H1 (cell line): ENCODE data around the gene TPD52L2. TPM values are rescaled to one million over a fixed set of nuclear protein-coding genes. Genes with fewer than 3 reads are reported as not detected.
A peak's percentile ranks its signal among the peaks of the same experiment; 100 is the strongest.

Experiments used
- ASH2L ChIP-seq: fragments of 200-600, 300-600 bp; sonication (generic); IDR thresholded peaks from one replicate; pipeline ENCODE4 v1.7.1; 2017; ENCODE audit warnings: low read length
- BCL11A ChIP-seq, 2 experiments: IDR thresholded peaks; one replicate each; pipeline ENCODE4 v1.6.1; 2011; ENCODE audit warnings: low read depth in 2 of 2, low read length in 2 of 2, mild to moderate bottlenecking in 2 of 2
- CHD1 ChIP-seq: IDR thresholded peaks from 2 replicates; pipeline ENCODE4 v1.6.1; 2012; ENCODE audit warnings: low read depth, low read length, improper control_type of control experiment
- EGR1 ChIP-seq: IDR thresholded peaks from 2 replicates; pipeline ENCODE4 v1.6.1; 2011; ENCODE audit warnings: low read depth, low read length, borderline replicate concordance
- JUND ChIP-seq: IDR thresholded peaks from 2 replicates; pipeline ENCODE4 v1.6.1; 2011; ENCODE audit warnings: mild to moderate bottlenecking, improper control_type of control experiment, low read length
- KDM4A ChIP-seq: IDR thresholded peaks from one replicate; pipeline ENCODE4 v1.7.1; 2012; ENCODE audit warnings: low read depth, mild to moderate bottlenecking, moderate library complexity, low read length, inconsistent platforms; ENCODE audit not compliant: severe bottlenecking
- SIRT6 ChIP-seq: IDR thresholded peaks from one replicate; pipeline ENCODE4 v1.7.1; 2012; ENCODE audit warnings: low read length, inconsistent platforms
- SP4 ChIP-seq: IDR thresholded peaks from 2 replicates; pipeline ENCODE4 v1.6.1; 2012; ENCODE audit warnings: low read length, inconsistent platforms
- SRF ChIP-seq: IDR thresholded peaks from 2 replicates; pipeline ENCODE4 v1.6.1; 2011; ENCODE audit warnings: mild to moderate bottlenecking, low read depth, low read length, moderate library complexity
- SUZ12 ChIP-seq: fragments of 200-600 bp; sonication (generic); IDR thresholded peaks from 2 replicates; pipeline ENCODE4 v1.6.1; 2012; ENCODE audit warnings: mild to moderate bottlenecking, inconsistent platforms, low read length, moderate library complexity, mixed read lengths
- polyA plus RNA-seq, 7 experiments: library from polyadenylated mRNA; depleted of rRNA in 3 of 7; stranded (reverse) in 5 of 7; unstranded in 2 of 7; fragments of >200 nt in 5 of 7; fragments of 200-250 nt in 2 of 7; gene quantifications; 1 replicate in 5 of 7; 2 replicates in 1 of 7; 4 replicates in 1 of 7; pipeline versions ENCODE4 v1.2.1 to v1.2.3, GENCODE V29; 2011 to 2013; ENCODE audit warnings: missing spikeins in 2 of 7, mixed read lengths in 2 of 7
- total RNA-seq: library from RNA; stranded (reverse); fragmentation: NEBNext Ultra II Directional; extraction: Animal tissue kit (Norgen Biotek cat#: 25700); gene quantifications from 2 replicates; pipeline ENCODE4 v1.2.1, GENCODE V29; 2021
- TF ChIP-seq, protein P1 (sequence below): fragments of 300-600 bp; sonication (generic); IDR thresholded peaks from 2 replicates; pipeline ENCODE4 v1.7.1; 2012; ENCODE audit warnings: low read length, moderate library complexity, mild to moderate bottlenecking, inconsistent platforms; ENCODE audit not compliant: insufficient replicate concordance
- TF ChIP-seq, protein P2 (sequence below): IDR thresholded peaks from 2 replicates; pipeline ENCODE4 v1.6.1; 2012; ENCODE audit warnings: inconsistent platforms

The TPD52L2 gene
- total and polyA plus RNA-seq, 2 of the 8 experiments (the other 6 are each of a cell fraction or from before 2014, with no cell fraction given), result 77.1 to 80.2 TPM

DNA sequence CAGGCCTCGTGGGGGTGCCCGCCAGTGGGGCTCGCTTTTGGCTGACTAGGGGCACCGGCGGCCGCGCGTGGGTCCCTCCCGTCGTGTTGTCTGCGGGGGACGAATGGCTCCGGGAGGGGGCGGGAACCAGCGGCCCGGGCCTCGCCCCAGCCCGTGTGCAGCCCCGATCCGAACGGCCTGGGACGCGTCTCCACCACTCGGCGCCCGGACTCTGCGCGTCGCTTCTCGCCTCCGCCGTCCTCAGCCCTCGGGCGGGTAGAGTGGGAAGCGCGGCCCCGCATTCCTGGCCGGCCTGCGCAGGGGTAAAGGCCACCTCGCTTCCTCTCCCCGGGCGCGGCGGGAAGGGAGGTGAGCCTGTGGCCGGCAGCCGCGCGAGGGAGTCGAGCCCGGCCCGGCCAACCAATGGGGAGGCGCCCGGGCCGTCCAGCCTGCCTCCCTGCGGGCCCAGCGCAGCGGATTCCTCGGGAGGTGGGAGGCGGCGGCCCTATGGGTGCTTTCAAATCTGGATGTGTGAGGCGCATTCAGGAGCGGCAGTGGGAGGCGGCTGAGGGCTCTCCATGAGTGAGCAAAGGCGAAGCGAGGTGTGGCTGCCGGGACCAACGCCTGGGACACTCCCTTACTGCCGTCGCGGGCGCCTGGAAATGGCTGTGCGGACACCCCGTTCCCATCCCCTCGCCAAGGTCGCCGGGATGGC is 32.9 kb upstream of the TPD52L2 start (continued):
- TF ChIP-seq, protein P1, sequence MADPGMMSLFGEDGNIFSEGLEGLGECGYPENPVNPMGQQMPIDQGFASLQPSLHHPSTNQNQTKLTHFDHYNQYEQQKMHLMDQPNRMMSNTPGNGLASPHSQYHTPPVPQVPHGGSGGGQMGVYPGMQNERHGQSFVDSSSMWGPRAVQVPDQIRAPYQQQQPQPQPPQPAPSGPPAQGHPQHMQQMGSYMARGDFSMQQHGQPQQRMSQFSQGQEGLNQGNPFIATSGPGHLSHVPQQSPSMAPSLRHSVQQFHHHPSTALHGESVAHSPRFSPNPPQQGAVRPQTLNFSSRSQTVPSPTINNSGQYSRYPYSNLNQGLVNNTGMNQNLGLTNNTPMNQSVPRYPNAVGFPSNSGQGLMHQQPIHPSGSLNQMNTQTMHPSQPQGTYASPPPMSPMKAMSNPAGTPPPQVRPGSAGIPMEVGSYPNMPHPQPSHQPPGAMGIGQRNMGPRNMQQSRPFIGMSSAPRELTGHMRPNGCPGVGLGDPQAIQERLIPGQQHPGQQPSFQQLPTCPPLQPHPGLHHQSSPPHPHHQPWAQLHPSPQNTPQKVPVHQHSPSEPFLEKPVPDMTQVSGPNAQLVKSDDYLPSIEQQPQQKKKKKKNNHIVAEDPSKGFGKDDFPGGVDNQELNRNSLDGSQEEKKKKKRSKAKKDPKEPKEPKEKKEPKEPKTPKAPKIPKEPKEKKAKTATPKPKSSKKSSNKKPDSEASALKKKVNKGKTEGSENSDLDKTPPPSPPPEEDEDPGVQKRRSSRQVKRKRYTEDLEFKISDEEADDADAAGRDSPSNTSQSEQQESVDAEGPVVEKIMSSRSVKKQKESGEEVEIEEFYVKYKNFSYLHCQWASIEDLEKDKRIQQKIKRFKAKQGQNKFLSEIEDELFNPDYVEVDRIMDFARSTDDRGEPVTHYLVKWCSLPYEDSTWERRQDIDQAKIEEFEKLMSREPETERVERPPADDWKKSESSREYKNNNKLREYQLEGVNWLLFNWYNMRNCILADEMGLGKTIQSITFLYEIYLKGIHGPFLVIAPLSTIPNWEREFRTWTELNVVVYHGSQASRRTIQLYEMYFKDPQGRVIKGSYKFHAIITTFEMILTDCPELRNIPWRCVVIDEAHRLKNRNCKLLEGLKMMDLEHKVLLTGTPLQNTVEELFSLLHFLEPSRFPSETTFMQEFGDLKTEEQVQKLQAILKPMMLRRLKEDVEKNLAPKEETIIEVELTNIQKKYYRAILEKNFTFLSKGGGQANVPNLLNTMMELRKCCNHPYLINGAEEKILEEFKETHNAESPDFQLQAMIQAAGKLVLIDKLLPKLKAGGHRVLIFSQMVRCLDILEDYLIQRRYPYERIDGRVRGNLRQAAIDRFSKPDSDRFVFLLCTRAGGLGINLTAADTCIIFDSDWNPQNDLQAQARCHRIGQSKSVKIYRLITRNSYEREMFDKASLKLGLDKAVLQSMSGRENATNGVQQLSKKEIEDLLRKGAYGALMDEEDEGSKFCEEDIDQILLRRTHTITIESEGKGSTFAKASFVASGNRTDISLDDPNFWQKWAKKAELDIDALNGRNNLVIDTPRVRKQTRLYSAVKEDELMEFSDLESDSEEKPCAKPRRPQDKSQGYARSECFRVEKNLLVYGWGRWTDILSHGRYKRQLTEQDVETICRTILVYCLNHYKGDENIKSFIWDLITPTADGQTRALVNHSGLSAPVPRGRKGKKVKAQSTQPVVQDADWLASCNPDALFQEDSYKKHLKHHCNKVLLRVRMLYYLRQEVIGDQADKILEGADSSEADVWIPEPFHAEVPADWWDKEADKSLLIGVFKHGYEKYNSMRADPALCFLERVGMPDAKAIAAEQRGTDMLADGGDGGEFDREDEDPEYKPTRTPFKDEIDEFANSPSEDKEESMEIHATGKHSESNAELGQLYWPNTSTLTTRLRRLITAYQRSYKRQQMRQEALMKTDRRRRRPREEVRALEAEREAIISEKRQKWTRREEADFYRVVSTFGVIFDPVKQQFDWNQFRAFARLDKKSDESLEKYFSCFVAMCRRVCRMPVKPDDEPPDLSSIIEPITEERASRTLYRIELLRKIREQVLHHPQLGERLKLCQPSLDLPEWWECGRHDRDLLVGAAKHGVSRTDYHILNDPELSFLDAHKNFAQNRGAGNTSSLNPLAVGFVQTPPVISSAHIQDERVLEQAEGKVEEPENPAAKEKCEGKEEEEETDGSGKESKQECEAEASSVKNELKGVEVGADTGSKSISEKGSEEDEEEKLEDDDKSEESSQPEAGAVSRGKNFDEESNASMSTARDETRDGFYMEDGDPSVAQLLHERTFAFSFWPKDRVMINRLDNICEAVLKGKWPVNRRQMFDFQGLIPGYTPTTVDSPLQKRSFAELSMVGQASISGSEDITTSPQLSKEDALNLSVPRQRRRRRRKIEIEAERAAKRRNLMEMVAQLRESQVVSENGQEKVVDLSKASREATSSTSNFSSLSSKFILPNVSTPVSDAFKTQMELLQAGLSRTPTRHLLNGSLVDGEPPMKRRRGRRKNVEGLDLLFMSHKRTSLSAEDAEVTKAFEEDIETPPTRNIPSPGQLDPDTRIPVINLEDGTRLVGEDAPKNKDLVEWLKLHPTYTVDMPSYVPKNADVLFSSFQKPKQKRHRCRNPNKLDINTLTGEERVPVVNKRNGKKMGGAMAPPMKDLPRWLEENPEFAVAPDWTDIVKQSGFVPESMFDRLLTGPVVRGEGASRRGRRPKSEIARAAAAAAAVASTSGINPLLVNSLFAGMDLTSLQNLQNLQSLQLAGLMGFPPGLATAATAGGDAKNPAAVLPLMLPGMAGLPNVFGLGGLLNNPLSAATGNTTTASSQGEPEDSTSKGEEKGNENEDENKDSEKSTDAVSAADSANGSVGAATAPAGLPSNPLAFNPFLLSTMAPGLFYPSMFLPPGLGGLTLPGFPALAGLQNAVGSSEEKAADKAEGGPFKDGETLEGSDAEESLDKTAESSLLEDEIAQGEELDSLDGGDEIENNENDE, result no peak
- TF ChIP-seq SRF (no peak), BCL11A (IDR thresholded peaks at IDR 0.05; ENCODE audit: low read depth in 2 of 2, low read length in 2 of 2) (no peak), SP4 (no peak), KDM4A (no peak), CHD1 (no peak), JUND (no peak), ASH2L (peak; percentile 42), SIRT6 (no peak), SUZ12 (peak; percentile 50; the same call in 1 of the 2 replicates), EGR1 (no peak)
- TF ChIP-seq, protein P2, sequence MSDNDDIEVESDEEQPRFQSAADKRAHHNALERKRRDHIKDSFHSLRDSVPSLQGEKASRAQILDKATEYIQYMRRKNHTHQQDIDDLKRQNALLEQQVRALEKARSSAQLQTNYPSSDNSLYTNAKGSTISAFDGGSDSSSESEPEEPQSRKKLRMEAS, result no peak
